OCI-LY3 (cell line): ENCODE measurements around the gene MACROD2.

ENCODE experiments used
- EZH2phosphoT487 ChIP-seq: fragments of 200-600 bp; shearing (Covaris generic); IDR thresholded peaks from 2 replicates; pipeline ENCODE4 v1.6.1; 2018; ENCODE audit warnings: antibody characterized with exemption, mixed run types, low read depth
- TF ChIP-seq, protein P1 (sequence below): fragments of 200-600, 300-600 bp; sonication (generic); IDR thresholded peaks from 2 replicates; pipeline ENCODE4 v1.5.1; 2014; ENCODE audit warnings: antibody characterized with exemption, low read length, low read depth

DNA sequence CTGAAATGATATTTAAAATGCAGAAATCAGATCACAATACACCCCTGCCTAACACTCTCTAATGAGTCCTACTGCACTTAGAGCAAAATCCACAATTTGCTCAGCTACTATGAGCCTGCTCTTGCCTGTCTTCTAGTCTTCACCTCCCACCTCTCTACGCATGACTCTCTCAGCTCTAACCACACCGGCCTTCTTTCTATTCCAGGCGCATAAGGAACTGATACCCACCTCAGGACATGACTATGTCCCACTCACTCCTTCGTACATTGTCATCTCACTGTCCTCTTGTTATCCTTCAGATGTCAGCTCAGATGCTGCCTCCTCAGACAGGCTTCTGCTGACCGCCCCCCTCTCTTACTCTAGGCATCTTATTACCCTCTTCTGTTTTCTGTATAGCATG, 543.1 kb downstream of the MACROD2 start:
- TF ChIP-seq, protein P1, sequence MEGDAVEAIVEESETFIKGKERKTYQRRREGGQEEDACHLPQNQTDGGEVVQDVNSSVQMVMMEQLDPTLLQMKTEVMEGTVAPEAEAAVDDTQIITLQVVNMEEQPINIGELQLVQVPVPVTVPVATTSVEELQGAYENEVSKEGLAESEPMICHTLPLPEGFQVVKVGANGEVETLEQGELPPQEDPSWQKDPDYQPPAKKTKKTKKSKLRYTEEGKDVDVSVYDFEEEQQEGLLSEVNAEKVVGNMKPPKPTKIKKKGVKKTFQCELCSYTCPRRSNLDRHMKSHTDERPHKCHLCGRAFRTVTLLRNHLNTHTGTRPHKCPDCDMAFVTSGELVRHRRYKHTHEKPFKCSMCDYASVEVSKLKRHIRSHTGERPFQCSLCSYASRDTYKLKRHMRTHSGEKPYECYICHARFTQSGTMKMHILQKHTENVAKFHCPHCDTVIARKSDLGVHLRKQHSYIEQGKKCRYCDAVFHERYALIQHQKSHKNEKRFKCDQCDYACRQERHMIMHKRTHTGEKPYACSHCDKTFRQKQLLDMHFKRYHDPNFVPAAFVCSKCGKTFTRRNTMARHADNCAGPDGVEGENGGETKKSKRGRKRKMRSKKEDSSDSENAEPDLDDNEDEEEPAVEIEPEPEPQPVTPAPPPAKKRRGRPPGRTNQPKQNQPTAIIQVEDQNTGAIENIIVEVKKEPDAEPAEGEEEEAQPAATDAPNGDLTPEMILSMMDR = no peak
- TF ChIP-seq EZH2phosphoT487 = no peak
